Mesenchymal stem cell (in vitro differentiated cells and primary cell): Measurements from ENCODE around the gene INPP5A.

Experiments used
- DNase-seq: peaks from one replicate; pipeline ENCODE4 v3.0.0-alpha.2; 2013
- H2AFZ ChIP-seq: one replicate; pipeline ENCODE4 v1.6.1; 2013; ENCODE audit warnings: low read depth, mild to moderate bottlenecking, control low read depth, inconsistent platforms, low read length, moderate library complexity
- H2AK5ac ChIP-seq: 2 replicates; pipeline ENCODE4 v1.6.1; 2013; ENCODE audit warnings: low read length, moderate library complexity, mild to moderate bottlenecking, inconsistent platforms; ENCODE audit not compliant: severe bottlenecking
- H2BK120ac ChIP-seq: one replicate; pipeline ENCODE4 v1.6.1; 2013; ENCODE audit warnings: low read depth, mild to moderate bottlenecking, inconsistent platforms, low read length, moderate library complexity
- H2BK12ac ChIP-seq, 2 experiments: one replicate each; pipeline ENCODE4 v1.6.1; 2013; ENCODE audit warnings: inconsistent platforms in 2 of 2, low read length in 2 of 2, mild to moderate bottlenecking in 2 of 2, moderate library complexity in 2 of 2, control low read depth in 1 of 2
- H2BK15ac ChIP-seq: one replicate; pipeline ENCODE4 v1.6.1; 2013; ENCODE audit warnings: mild to moderate bottlenecking, low read depth, inconsistent platforms; ENCODE audit not compliant: poor library complexity, severe bottlenecking
- H2BK5ac ChIP-seq: 2 replicates; pipeline ENCODE4 v1.6.1; 2013; ENCODE audit warnings: low read depth, mild to moderate bottlenecking, low read length, control low read depth, inconsistent platforms; ENCODE audit not compliant: poor library complexity, severe bottlenecking
- H3K14ac ChIP-seq, 2 experiments: one replicate each; pipeline ENCODE4 v1.6.1; 2013; ENCODE audit warnings: inconsistent platforms in 2 of 2, low read length in 2 of 2, control low read depth in 1 of 2, mild to moderate bottlenecking in 1 of 2, moderate library complexity in 1 of 2
- H3K18ac ChIP-seq, 2 experiments: one replicate each; pipeline ENCODE4 v1.6.1; 2013; ENCODE audit warnings: inconsistent platforms in 2 of 2, low read length in 2 of 2, control low read depth in 1 of 2, low read depth in 1 of 2, mild to moderate bottlenecking in 1 of 2
- H3K23ac ChIP-seq, 2 experiments: one replicate each; pipeline ENCODE4 v1.6.1; 2013; ENCODE audit warnings: inconsistent platforms in 2 of 2, low read length in 2 of 2, mild to moderate bottlenecking in 2 of 2, moderate library complexity in 2 of 2, control low read depth in 1 of 2
- H3K27ac ChIP-seq: 2 replicates; pipeline ENCODE4 v1.5.1; 2013; ENCODE audit warnings: mild to moderate bottlenecking, moderate library complexity, low read length, control low read depth, inconsistent platforms; ENCODE audit not compliant: poor library complexity, severe bottlenecking
- H3K27me3 ChIP-seq, 2 experiments: 2 replicates each; pipeline versions ENCODE4 v1.6.1 to v1.7.0; 2013; ENCODE audit warnings: low read length in 2 of 2, mild to moderate bottlenecking in 2 of 2, moderate library complexity in 2 of 2, control low read depth in 1 of 2, inconsistent platforms in 1 of 2; ENCODE audit not compliant: control insufficient read depth in 1 of 2, insufficient read depth in 1 of 2
- H3K36me3 ChIP-seq, 2 experiments: 2 replicates each; pipeline versions ENCODE4 v1.6.1 to v1.7.0; 2013; ENCODE audit warnings: low read length in 2 of 2, control low read depth in 1 of 2, inconsistent platforms in 1 of 2, low read depth in 1 of 2, mild to moderate bottlenecking in 1 of 2; ENCODE audit not compliant: insufficient read depth in 2 of 2, control insufficient read depth in 1 of 2
- H3K4ac ChIP-seq, 2 experiments: one replicate each; pipeline ENCODE4 v1.6.1; 2013; ENCODE audit warnings: inconsistent platforms in 2 of 2, low read length in 2 of 2, mild to moderate bottlenecking in 2 of 2, moderate library complexity in 2 of 2, control low read depth in 1 of 2, low read depth in 1 of 2
- H3K4me1 ChIP-seq: 2 replicates; pipeline ENCODE4 v1.6.1; 2013; ENCODE audit warnings: low read depth, low read length, control low read depth; ENCODE audit not compliant: control insufficient read depth, insufficient read depth
- H3K4me2 ChIP-seq: 2 replicates; pipeline ENCODE4 v1.6.1; 2013; ENCODE audit warnings: low read length, mild to moderate bottlenecking, inconsistent platforms; ENCODE audit not compliant: poor library complexity, severe bottlenecking
- H3K4me3 ChIP-seq, 2 experiments: 2 replicates each; pipeline versions ENCODE4 v1.5.1 to v1.7.0; 2013; ENCODE audit warnings: low read length in 2 of 2, mild to moderate bottlenecking in 2 of 2, control low read depth in 1 of 2, low read depth in 1 of 2; ENCODE audit not compliant: insufficient read depth in 1 of 2
- H3K79me1 ChIP-seq: replicated peaks from 2 replicates; pipeline ENCODE4 v1.6.1; 2013; ENCODE audit warnings: mild to moderate bottlenecking, control low read depth, low read length, inconsistent platforms; ENCODE audit not compliant: poor library complexity, severe bottlenecking
- H3K9ac ChIP-seq: 2 replicates; pipeline ENCODE4 v1.7.0; 2013; ENCODE audit warnings: mild to moderate bottlenecking, low read length, moderate library complexity
- H3K9me3 ChIP-seq: 2 replicates; pipeline ENCODE4 v1.7.0; 2013; ENCODE audit warnings: mild to moderate bottlenecking, low read length; ENCODE audit not compliant: control insufficient read depth
- H4K8ac ChIP-seq: one replicate; pipeline ENCODE4 v1.6.1; 2013; ENCODE audit warnings: inconsistent platforms, mild to moderate bottlenecking, low read length, moderate library complexity
- H4K91ac ChIP-seq: one replicate; pipeline ENCODE4 v1.6.1; 2013; ENCODE audit warnings: mild to moderate bottlenecking, low read length, inconsistent platforms
- WGBS: methylation state at CpG from one replicate; pipeline ENCODE4 v1.1.7; 2013; ENCODE audit warnings: mixed read lengths; 5-methylcytosine and 5-hydroxymethylcytosine counted together

The INPP5A gene

GRCh38 chr10:132659206-132660091, 121.9 kb downstream of the INPP5A start:
- Histone ChIP-seq H3K4me3 (no peak overlapping the region), H3K27me3 (no peaks in the 10 kb centered on the region), H3K4ac (no peak overlapping the region), H2AK5ac (no peak overlapping the region), H3K9me3 (no peaks in the 10 kb centered on the region), H3K36me3 (peaks cover 11 to 36% of the 10 kb centered on the region in 2 experiments), H3K18ac (no peak overlapping the region), H3K27ac (no peak overlapping the region), H3K23ac (no peak overlapping the region), H4K8ac (no peak overlapping the region), H2BK15ac (no peak overlapping the region), H3K9ac (no peak overlapping the region), H2AFZ (no peak overlapping the region), H4K91ac (no peak overlapping the region), H3K4me2 (no peak overlapping the region), H3K79me1 (peaks cover 4% of the 10 kb centered on the region), H2BK5ac (no peak overlapping the region), H3K4me1 (peaks cover 17% of the 10 kb centered on the region), H2BK120ac (no peak overlapping the region), H2BK12ac (no peak overlapping the region), H3K14ac (no peak overlapping the region)
- WGBS = 99% methylated on average over 35 of the region's 35 CpGs
- no peak for DNase-seq

DNA sequence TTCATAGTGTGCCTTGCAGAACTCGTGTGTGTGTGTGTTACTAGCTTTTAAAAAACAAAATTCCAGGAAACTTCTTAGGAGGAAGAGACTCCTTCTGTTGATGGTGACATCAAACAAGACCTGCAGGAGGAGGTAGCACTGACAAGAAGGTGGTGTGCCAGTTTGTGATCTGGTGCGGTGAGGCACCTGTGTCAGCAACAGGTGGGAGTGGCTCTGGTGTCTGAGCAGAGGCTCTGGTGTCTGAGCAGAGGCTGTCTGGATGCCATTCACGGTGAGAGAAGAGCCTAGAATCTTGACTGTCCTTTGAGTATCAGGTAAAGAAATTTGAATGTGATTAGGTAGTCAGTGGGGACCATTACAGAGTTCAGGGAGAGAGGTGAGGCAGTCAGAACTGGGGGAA, 122.8 kb downstream of the INPP5A start:
- Histone ChIP-seq H2BK120ac (no peak overlapping the region), H4K8ac (no peak overlapping the region), H3K27me3 (no peaks in the 10 kb centered on the region), H3K4me1 (peaks cover 22% of the 10 kb centered on the region), H3K18ac (no peak overlapping the region), H3K9ac (no peak overlapping the region), H2AK5ac (no peak overlapping the region), H2AFZ (no peak overlapping the region), H3K4me2 (no peak overlapping the region), H3K9me3 (no peaks in the 10 kb centered on the region), H3K4me3 (no peak overlapping the region), H2BK5ac (no peak overlapping the region), H4K91ac (no peak overlapping the region), H2BK12ac (no peak overlapping the region), H3K14ac (no peak overlapping the region), H3K79me1 (peaks cover 4% of the 10 kb centered on the region), H3K4ac (no peak overlapping the region), H3K27ac (no peak overlapping the region), H3K23ac (no peak overlapping the region), H2BK15ac (no peak overlapping the region), H3K36me3 (peaks cover 11 to 33% of the 10 kb centered on the region in 2 experiments)
- 81% methylated on average over 3 of the region's 3 CpGs for WGBS
- no peak for DNase-seq

GRCh38 chr10:132662186-132662920, 124.8 kb downstream of the INPP5A start:
- Histone ChIP-seq H4K8ac (no peak overlapping the region), H3K18ac (no peak overlapping the region), H3K36me3 (peaks cover 11 to 16% of the 10 kb centered on the region in 2 experiments), H3K4ac (no peak overlapping the region), H3K9me3 (no peaks in the 10 kb centered on the region), H2BK5ac (no peak overlapping the region), H3K9ac (no peak overlapping the region), H2AK5ac (no peak overlapping the region), H3K4me2 (no peak overlapping the region), H2AFZ (no peak overlapping the region), H3K14ac (no peak overlapping the region), H3K79me1 (peaks cover 4% of the 10 kb centered on the region), H3K27ac (no peak overlapping the region), H3K4me3 (no peak overlapping the region), H2BK12ac (no peak overlapping the region), H2BK15ac (no peak overlapping the region), H4K91ac (no peak overlapping the region), H2BK120ac (no peak overlapping the region), H3K23ac (no peak overlapping the region), H3K4me1 (peaks cover 30% of the 10 kb centered on the region), H3K27me3 (no peaks in the 10 kb centered on the region)
- DNase-seq = no peak
- WGBS = 90% methylated on average over 17 of the region's 19 CpGs

DNA sequence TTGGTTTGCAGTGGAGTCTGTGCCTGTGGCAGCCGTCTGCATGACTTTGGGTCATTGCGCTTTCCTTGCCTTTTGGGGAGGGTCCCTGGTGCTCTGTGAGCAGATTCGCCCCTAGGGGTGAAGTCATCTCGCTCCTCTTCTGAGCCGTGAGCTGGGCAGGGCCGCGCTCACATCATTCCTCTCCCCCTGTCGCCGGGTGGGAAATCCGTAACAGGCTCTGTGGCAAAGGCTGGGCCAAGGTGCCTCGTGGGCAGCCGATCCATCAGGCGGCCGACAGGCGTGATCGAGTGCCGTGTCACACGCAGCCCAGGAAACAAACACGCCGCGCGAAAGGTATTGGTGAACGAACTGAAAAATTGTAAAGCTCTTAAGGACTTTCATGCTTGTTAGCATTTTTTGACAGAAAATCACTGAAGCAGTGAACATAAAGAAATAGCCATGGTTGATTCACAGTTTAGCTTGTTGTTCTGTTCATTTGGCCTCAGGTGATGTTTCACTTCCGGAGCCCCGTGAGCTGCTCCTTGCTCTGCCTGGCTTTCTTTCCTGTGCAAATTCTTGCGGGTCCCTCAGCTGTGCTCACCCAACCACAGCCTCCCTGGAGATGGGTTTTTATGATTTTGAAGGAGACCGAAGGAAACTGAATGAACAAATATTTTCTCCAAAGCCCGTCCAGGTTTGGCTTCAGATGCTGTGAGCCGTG, 126.2 kb downstream of the INPP5A start:
- Histone ChIP-seq H3K27me3 (no peaks in the 10 kb centered on the region), H3K4me1 (peaks cover 38% of the 10 kb centered on the region), H3K23ac (no peak overlapping the region), H3K4ac (no peak overlapping the region), H2BK12ac (no peak overlapping the region), H2BK120ac (no peak overlapping the region), H3K79me1 (peaks cover 1% of the 10 kb centered on the region), H2AFZ (no peak overlapping the region), H3K18ac (no peak overlapping the region), H3K27ac (no peak overlapping the region), H3K14ac (no peak overlapping the region), H4K8ac (no peak overlapping the region), H3K9me3 (no peaks in the 10 kb centered on the region), H2AK5ac (no peak overlapping the region), H3K4me3 (no peak overlapping the region), H2BK15ac (no peak overlapping the region), H3K4me2 (no peak overlapping the region), H2BK5ac (no peak overlapping the region), H4K91ac (no peak overlapping the region), H3K36me3 (peaks cover 11% of the 10 kb centered on the region in 2 experiments), H3K9ac (no peak overlapping the region)
- 95% methylated on average over 29 of the region's 29 CpGs for WGBS
- no peak for DNase-seq
